Measurements from ENCODE around the gene C12orf42.

The C12orf42 gene

DNA sequence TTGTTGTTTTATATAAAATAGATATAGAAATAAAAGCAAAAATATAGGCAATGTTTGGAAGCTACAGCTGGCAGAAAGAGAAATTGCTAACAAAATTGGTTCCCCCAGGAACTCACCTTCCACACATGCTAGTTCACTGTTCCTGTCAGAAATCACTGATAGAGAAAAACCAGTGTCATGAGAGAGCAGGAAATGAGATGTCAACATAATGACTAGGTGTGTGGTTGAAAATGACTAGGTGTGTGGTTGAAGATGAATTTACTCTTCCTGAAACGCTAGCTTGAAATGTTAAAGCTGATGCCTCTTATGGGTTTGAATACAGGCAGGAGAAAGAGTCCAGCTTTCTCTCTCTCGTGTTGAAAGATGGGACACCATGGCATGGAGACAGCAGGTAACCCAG, 216.3 kb downstream of the C12orf42 start:
- DNase-seq (ENCODE audit: insufficient read length, low spot score) (no peak), FAIRE-seq (no peak)

DNA sequence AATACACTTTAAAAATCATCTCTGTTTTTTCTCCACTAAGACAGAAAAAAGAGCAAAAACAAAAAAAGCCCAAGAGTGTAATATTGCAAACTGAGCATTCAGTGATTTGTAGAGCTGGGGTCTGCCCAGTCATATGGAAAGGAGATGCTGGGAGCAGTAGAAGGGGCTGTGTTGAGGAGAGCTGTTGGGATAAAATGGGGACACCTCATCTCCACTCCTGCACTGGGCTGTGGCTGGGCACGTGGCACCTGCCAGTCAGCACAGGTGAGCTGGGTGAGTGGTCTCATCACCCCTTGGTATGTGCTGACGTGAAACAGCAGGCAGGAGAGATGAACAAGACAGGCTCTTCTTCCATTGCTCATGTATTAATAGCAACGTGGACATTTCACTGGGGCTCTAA, 217.4 kb downstream of the C12orf42 start:
- FAIRE-seq (no peak), DNase-seq (ENCODE audit: insufficient read length, low spot score) (no peak)

DNA sequence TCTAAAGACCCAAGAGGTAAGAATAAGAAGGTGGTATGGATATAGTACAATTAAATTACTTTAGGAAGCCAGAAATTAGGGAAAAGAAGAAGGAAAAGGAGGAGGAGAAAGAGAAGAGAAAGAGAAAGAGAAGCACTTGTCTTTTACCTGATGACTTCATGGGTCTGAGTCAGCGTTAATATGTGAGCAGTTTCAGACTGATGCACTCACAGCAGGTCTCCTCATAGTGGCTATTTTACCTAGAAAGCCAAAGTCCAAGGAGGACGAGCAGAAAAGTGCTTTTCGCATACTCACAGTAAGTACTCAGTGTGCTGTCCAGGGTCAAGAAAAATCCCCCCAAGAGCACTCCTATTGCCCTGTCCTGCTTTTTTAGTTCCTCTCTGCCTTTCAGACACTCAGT, 222.1 kb downstream of the C12orf42 start:
- DNase-seq (ENCODE audit: insufficient read length, low spot score) (no peak), FAIRE-seq (no peak)

DNA sequence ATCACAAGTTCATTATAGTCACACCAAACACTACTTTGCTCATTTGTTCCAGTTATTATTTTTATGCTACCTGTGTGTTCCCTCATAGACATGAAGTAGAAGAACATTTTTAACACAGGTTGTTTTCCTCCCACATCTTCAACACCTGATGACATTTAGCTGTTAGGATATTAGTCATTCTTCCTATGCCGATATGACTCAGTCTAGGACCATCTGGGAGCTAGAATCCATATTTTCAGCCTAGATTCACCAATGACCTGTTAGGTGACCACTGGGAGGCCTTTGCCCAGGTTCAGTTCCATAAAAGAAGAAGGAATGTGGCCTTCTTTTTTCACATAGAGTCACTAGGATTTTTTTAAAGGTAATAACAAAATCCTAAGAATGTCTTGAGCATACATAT, 222.8 kb downstream of the C12orf42 start:
- FAIRE-seq (no peak), DNase-seq (ENCODE audit: insufficient read length, low spot score) (no peak)

DNA sequence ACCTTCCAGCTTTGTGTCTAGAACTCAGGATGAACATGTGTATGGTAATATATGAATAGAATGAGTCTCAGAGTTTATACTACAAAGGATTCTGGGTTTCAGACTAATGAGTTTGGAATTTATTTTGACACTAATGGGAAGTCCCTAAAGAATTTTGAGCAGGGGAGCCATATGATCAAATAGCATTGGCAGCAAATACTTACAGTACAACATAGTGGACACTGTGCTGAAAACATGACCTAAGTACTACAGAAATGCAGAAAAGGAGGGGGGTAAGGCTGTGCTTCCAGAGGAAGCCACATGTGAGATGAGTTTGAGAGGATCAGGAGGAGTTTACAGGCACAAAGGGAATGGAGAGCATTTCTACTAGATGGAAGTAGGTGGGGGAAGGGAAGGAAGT, 225.8 kb downstream of the C12orf42 start:
- DNase-seq (ENCODE audit: insufficient read length, low spot score) = no peak

DNA sequence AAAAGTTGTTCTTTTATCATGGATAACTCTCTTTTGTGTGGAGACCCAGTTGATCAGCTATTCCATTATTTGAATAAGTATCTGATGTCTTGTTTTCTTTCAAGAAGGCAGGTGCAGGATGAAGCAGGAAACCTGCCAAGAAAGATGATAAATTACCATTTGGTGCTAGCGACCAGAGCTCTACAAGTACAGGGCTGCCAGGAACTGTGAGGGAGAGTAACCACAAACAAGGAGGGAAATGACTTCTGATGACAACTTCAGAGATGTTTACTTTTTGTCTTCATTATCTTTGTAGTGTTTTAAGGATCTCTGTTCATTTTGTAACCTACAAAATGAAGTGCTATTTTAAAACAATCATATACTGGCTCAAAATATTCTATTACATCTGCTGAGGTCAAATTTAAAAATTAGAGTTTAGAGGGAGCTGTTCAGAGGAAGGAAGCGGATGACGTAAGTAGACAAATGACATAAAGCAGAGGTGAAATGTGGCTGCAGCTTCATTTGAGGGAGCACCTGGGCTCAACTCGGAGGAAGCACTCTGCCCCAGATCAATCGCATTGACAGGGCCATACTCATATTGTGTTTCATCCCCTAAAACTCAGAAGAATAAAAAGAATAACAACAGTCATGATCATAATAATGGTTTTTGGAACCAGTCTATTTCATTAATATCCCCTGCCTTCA, 226.8 kb downstream of the C12orf42 start:
- FAIRE-seq = no peak
- no peak for DNase-seq (ENCODE audit: insufficient read length, low spot score)

More for the DNA sequence above, 225.8 kb downstream of the C12orf42 start:
- no peak for FAIRE-seq

DNA sequence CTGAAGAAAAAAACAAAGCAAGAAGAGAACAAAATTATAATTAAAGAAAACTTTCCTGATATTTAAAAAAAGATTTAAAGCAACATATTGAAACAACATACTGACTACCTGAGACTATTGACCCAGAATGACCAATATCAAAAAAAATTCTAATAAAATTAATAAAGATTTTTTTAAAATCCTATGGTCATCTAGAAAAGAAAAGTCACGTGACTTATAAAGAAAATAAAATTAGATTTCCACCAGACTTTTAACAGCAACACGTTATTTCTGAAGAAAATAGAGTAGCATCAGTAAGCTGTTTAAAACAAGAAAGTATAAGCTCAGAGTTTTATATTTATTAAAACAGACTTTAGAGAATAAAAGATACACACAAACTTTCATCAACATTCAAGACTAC, 238.0 kb downstream of the C12orf42 start:
- FAIRE-seq (no peak), DNase-seq (ENCODE audit: insufficient read length, low spot score) (no peak)
